Prostate gland (tissue), 2 donors: ENCODE measurements around the gene BPIFB2. TPM values are rescaled to one million over a fixed set of nuclear protein-coding genes. Genes with fewer than 3 reads are reported as not detected.

ENCODE experiments used
- DNase-seq: peaks from one replicate; pipeline ENCODE4 v3.0.0-alpha.2; 2019; ENCODE audit warnings: low spot score
- H3K27ac ChIP-seq, 2 donors: fragments of 200-600 bp; sonication (generic); 2 replicates each; pipeline ENCODE4 v1.5.1; 2017 to 2019
- H3K27me3 ChIP-seq: fragments of 200-600 bp; sonication (generic); replicated peaks from 2 replicates; pipeline ENCODE4 v1.5.1; 2019; ENCODE audit not compliant: insufficient read depth
- H3K36me3 ChIP-seq, 2 donors: fragments of 200-600 bp; sonication (generic); 1 replicate in 1 of 2; 2 replicates in 1 of 2; pipeline versions ENCODE4 v1.5.1 to v1.8.1; 2017 to 2019
- H3K4me1 ChIP-seq: fragments of 200-600 bp; sonication (generic); replicated peaks from 2 replicates; pipeline ENCODE4 v1.5.1; 2019
- H3K4me3 ChIP-seq, 2 donors: fragments of 200-600 bp; sonication (generic); 2 replicates each; pipeline ENCODE4 v1.5.1; 2017 to 2019
- H3K9me3 ChIP-seq: fragments of 200-600 bp; sonication (generic); 2 replicates; pipeline ENCODE4 v1.5.1; 2017
- POLR2A ChIP-seq: fragments of 450-650 bp; IDR thresholded peaks from one replicate; pipeline ENCODE4 v1.6.1; 2016; ENCODE audit warnings: antibody characterized with exemption, mild to moderate bottlenecking
- POLR2AphosphoS5 ChIP-seq: sonication (generic); formaldehyde crosslinking; IDR thresholded peaks from one replicate; pipeline ENCODE4 v1.6.1; 2017; ENCODE audit warnings: antibody characterized with exemption
- WGBS: methylation state at CpG from one replicate; pipeline ENCODE4 v1.1.5; 2018; 5-methylcytosine and 5-hydroxymethylcytosine counted together
- intact Hi-C: fragments of 100-400 bp; cut with DNase I; formaldehyde crosslinking; loops from one replicate; pipeline ENCODE4 v1.14.2; 2022
- total RNA-seq, 2 donors: library from RNA; depleted of rRNA; stranded (reverse); fragments of >200 nt; gene quantifications; one replicate each; pipeline ENCODE4 v1.1.0, GENCODE V29; 2016
- TF ChIP-seq, protein P1 (sequence below), 4 experiments: fragments of 200-600 bp in 2 of 4; fragments of 450-650 bp in 2 of 4; sonication (generic) in 2 of 4; IDR thresholded peaks; 1 replicate in 3 of 4; 2 replicates in 1 of 4; pipeline ENCODE4 v1.5.1; 2016 to 2019; ENCODE audit warnings: antibody characterized with exemption in 4 of 4, mild to moderate bottlenecking in 2 of 4, moderate library complexity in 2 of 4

The BPIFB2 gene
- total RNA-seq, 2 donors from 2014 or later = 5.1 TPM; not detected in 1

DNA sequence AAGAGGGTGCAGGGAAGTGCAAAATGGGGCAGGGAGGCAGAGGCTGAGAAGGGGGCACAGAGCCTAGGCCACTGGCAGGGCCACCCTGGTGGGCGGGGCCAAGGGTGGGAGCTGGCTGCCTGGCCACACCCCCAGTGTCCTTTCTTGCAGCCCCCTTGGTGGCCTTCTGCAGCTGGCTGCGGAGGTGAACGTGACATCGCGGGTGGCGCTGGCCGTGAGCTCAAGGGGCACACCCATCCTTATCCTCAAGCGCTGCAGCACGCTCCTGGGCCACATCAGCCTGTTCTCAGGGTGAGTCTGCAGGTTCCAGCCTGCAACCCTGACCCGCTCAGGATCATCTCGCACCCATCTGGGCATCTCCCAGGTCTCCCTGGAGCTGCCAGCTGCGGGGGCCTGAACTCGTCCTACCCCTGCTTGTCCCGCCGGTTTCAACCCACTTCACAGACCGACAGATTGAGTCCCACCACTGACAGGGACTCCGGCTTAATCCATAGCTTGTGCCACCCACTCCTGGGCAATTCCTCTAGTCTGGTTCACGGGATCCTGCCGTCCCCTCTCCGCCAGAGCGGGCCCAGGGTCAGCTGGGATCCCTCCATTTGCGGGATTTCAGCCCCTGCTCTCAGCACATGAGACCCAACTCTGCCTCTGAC is 52.4 kb downstream of the BPIFB2 start:
- intact Hi-C loops = no loop called here
- Histone ChIP-seq H3K9me3 (no peaks in the 10 kb centered on the region), H3K27me3 (no peaks in the 10 kb centered on the region), H3K4me1 (no peaks in the 10 kb centered on the region), H3K27ac (no peak overlapping the region), H3K36me3 (no peaks in the 10 kb centered on the region), H3K4me3 (no peak overlapping the region)
- TF ChIP-seq POLR2A (no peak), POLR2AphosphoS5 (no peak)
- TF ChIP-seq, protein P1, sequence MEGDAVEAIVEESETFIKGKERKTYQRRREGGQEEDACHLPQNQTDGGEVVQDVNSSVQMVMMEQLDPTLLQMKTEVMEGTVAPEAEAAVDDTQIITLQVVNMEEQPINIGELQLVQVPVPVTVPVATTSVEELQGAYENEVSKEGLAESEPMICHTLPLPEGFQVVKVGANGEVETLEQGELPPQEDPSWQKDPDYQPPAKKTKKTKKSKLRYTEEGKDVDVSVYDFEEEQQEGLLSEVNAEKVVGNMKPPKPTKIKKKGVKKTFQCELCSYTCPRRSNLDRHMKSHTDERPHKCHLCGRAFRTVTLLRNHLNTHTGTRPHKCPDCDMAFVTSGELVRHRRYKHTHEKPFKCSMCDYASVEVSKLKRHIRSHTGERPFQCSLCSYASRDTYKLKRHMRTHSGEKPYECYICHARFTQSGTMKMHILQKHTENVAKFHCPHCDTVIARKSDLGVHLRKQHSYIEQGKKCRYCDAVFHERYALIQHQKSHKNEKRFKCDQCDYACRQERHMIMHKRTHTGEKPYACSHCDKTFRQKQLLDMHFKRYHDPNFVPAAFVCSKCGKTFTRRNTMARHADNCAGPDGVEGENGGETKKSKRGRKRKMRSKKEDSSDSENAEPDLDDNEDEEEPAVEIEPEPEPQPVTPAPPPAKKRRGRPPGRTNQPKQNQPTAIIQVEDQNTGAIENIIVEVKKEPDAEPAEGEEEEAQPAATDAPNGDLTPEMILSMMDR (IDR thresholded peaks at IDR 0.05) = no peak
- no peak for DNase-seq
- 86% methylated on average over 22 of the region's 22 CpGs for WGBS

DNA sequence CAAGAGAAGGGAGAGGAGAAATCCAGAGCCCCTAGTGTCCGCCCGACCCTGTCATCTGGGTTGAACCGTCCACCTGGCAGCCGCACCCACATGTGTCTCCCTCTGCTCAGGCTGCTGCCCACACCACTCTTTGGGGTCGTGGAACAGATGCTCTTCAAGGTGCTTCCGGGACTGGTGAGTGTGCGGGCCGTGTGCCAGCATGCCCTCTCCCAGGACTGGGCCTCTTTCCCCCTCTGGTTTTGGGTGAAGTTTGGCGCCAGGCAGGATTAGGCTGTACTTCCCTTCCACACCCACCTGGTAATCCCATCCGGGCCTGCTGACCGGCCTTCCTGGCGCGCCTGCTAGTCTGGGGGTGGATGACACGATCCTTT is 54.1 kb downstream of the BPIFB2 start:
- DNase-seq = no peak
- Histone ChIP-seq H3K27ac (no peak overlapping the region), H3K9me3 (no peaks in the 10 kb centered on the region), H3K4me1 (no peaks in the 10 kb centered on the region), H3K27me3 (no peaks in the 10 kb centered on the region), H3K4me3 (no peak overlapping the region), H3K36me3 (no peaks in the 10 kb centered on the region)
- 82% methylated on average over 14 of the region's 14 CpGs for WGBS
- no peak for TF ChIP-seq POLR2AphosphoS5
- TF ChIP-seq, protein P1 (IDR thresholded peaks at IDR 0.05) = no peak
- no peak for TF ChIP-seq POLR2A
- intact Hi-C loops = no loop called here

GRCh38 chr20:33062105-33062824 is 54.8 kb downstream of the BPIFB2 start:
- no peak for DNase-seq
- Histone ChIP-seq H3K4me3 (no peak overlapping the region), H3K27ac (no peak overlapping the region), H3K36me3 (no peaks in the 10 kb centered on the region), H3K27me3 (no peaks in the 10 kb centered on the region), H3K4me1 (no peaks in the 10 kb centered on the region), H3K9me3 (no peaks in the 10 kb centered on the region)
- WGBS = 45% methylated on average over 9 of the region's 9 CpGs
- TF ChIP-seq POLR2A = no peak
- TF ChIP-seq, protein P1 (IDR thresholded peaks at IDR 0.05) = no peak
- TF ChIP-seq POLR2AphosphoS5 = no peak
- intact Hi-C loops = no loop called here

- intact Hi-C loops = no loop called here
- H3K4me3 ChIP-seq = no peak overlapping the region
- H3K4me1 ChIP-seq = no peaks in the 10 kb centered on the region
- H3K27me3 ChIP-seq = no peaks in the 10 kb centered on the region
- TF ChIP-seq POLR2AphosphoS5 = no peak
- no peak for TF ChIP-seq POLR2A
- TF ChIP-seq, protein P1 (IDR thresholded peaks at IDR 0.05) = no peak
- WGBS = 88% methylated on average over 1 of the region's 1 CpG
- no peak overlapping the region for H3K27ac ChIP-seq
- DNase-seq = no peak
- no peaks in the 10 kb centered on the region for H3K9me3 ChIP-seq
- no peaks in the 10 kb centered on the region for H3K36me3 ChIP-seq
Observed at GRCh38 chr20:33062825-33063149, 55.3 kb downstream of the BPIFB2 start.

DNA sequence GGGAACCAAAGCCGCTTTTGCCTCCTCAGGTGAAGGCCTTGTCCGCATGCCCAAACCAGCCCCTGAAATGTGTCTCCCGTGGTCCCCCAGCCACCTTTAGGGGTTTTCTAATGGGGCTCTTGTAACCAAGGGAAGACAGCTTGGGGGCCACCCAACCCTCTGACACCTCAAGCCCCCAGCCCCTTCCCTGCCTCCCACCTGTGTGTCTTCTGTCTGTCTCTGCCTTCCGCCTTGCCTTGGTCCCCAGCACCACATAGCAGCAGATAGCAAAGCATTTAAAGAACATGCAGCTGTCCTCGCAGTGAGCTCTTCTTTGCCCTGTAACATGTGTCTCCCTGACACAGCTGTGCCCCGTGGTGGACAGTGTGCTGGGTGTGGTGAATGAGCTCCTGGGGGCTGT is 55.8 kb downstream of the BPIFB2 start:
- H3K9me3 ChIP-seq = no peaks in the 10 kb centered on the region
- no peak overlapping the region for H3K27ac ChIP-seq
- TF ChIP-seq, protein P1 (IDR thresholded peaks at IDR 0.05) = no peak
- TF ChIP-seq POLR2A (no peak), POLR2AphosphoS5 (no peak)
- 83% methylated on average over 6 of the region's 6 CpGs for WGBS
- no peaks in the 10 kb centered on the region for H3K4me1 ChIP-seq
- H3K36me3 ChIP-seq = no peaks in the 10 kb centered on the region
- no peaks in the 10 kb centered on the region for H3K27me3 ChIP-seq
- intact Hi-C loops = no loop called here
- H3K4me3 ChIP-seq = no peak overlapping the region
- no peak for DNase-seq
